HepG2 (cell line): ENCODE data around the gene CAMK4. TPM values are rescaled to one million over a fixed set of nuclear protein-coding genes. Genes with fewer than 3 reads are reported as not detected.
A peak's percentile ranks its signal among the peaks of the same experiment; 100 is the strongest.

ENCODE experiments used
- CERS6 ChIP-seq: sonication (generic); formaldehyde crosslinking; IDR thresholded peaks from 2 replicates; pipeline ENCODE4 v1.5.0; 2020; ENCODE audit warnings: missing genetic modification reagents
- ETS1 ChIP-seq: sonication (generic); formaldehyde crosslinking; IDR thresholded peaks from 2 replicates; pipeline ENCODE4 v1.4.0; 2020; ENCODE audit warnings: missing genetic modification reagents
- FLYWCH1 ChIP-seq: sonication (generic); formaldehyde crosslinking; IDR thresholded peaks from 2 replicates; pipeline ENCODE4 v1.8.1; 2023; ENCODE audit warnings: mild to moderate bottlenecking, missing genetic modification reagents
- FOXM1 ChIP-seq: sonication (generic); formaldehyde crosslinking; IDR thresholded peaks from 2 replicates; pipeline ENCODE4 v1.5.0; 2020; ENCODE audit warnings: missing genetic modification reagents
- HCFC1 ChIP-seq: fragments of 150-350 bp; IDR thresholded peaks from 2 replicates; pipeline ENCODE4 v1.6.1; 2014; ENCODE audit warnings: low read depth, low read length
- HDAC2 ChIP-seq: sonication (generic); formaldehyde crosslinking; IDR thresholded peaks from 2 replicates; pipeline ENCODE4 v1.4.0; 2020; ENCODE audit warnings: missing genetic modification reagents
- MED1 ChIP-seq: sonication (generic); formaldehyde crosslinking; IDR thresholded peaks from 2 replicates; pipeline ENCODE4 v1.4.0; 2020; ENCODE audit warnings: missing genetic modification reagents
- ONECUT2 ChIP-seq: sonication (generic); formaldehyde crosslinking; IDR thresholded peaks from 2 replicates; pipeline ENCODE4 v1.4.0; 2020; ENCODE audit warnings: missing genetic modification reagents
- RARG ChIP-seq: sonication (generic); formaldehyde crosslinking; IDR thresholded peaks from 2 replicates; pipeline ENCODE4 v1.4.0; 2020; ENCODE audit warnings: low read depth, mild to moderate bottlenecking, missing genetic modification reagents
- RCOR2 ChIP-seq: IDR thresholded peaks from 2 replicates; pipeline ENCODE4 v1.6.1; 2016; ENCODE audit warnings: missing biosample characterization, missing genetic modification reagents
- SNAPC5 ChIP-seq: sonication (generic); formaldehyde crosslinking; IDR thresholded peaks from 2 replicates; pipeline ENCODE4 v1.8.1; 2023; ENCODE audit warnings: mild to moderate bottlenecking, missing genetic modification reagents, borderline replicate concordance
- SRY ChIP-seq: sonication (generic); formaldehyde crosslinking; IDR thresholded peaks from 2 replicates; pipeline ENCODE4 v1.8.0; 2022; ENCODE audit warnings: mild to moderate bottlenecking, missing genetic modification reagents
- SUZ12 ChIP-seq: fragments of 150-350 bp; IDR thresholded peaks from 2 replicates; pipeline ENCODE4 v1.6.1; 2014; ENCODE audit warnings: low read depth, low read length
- TOPORS ChIP-seq: sonication (generic); formaldehyde crosslinking; IDR thresholded peaks from 2 replicates; pipeline ENCODE4 v1.8.0; 2023; ENCODE audit warnings: mild to moderate bottlenecking, missing genetic modification reagents
- ZBTB46 ChIP-seq: sonication (generic); formaldehyde crosslinking; IDR thresholded peaks from 2 replicates; pipeline ENCODE4 v1.4.0; 2020; ENCODE audit warnings: mild to moderate bottlenecking, missing genetic modification reagents, borderline replicate concordance
- ZBTB8A ChIP-seq: sonication (generic); formaldehyde crosslinking; IDR thresholded peaks from 2 replicates; pipeline ENCODE4 v1.4.0; 2020; ENCODE audit warnings: mild to moderate bottlenecking, low read depth, missing genetic modification reagents, borderline replicate concordance
- ZNF264 ChIP-seq: sonication (generic); formaldehyde crosslinking; IDR thresholded peaks from 2 replicates; pipeline ENCODE4 v1.4.0; 2020; ENCODE audit warnings: missing genetic modification reagents
- ZNF354B ChIP-seq: sonication (generic); formaldehyde crosslinking; IDR thresholded peaks from 2 replicates; pipeline ENCODE4 v1.8.0; 2022; ENCODE audit warnings: mild to moderate bottlenecking, missing genetic modification reagents
- ZNF382 ChIP-seq: sonication (generic); formaldehyde crosslinking; IDR thresholded peaks from 2 replicates; pipeline ENCODE4 v1.5.0; 2020; ENCODE audit warnings: missing genetic modification reagents, mild to moderate bottlenecking, borderline replicate concordance
- ZNF639 ChIP-seq: conservative IDR thresholded peaks from 2 replicates; pipeline ENCODE4 v1.6.1; 2018; ENCODE audit warnings: missing genetic modification reagents
- ZNF704 ChIP-seq: sonication (generic); formaldehyde crosslinking; IDR thresholded peaks from 2 replicates; pipeline ENCODE4 v1.8.1; 2023; ENCODE audit warnings: mild to moderate bottlenecking, inconsistent platforms, moderate library complexity, missing genetic modification reagents, borderline replicate concordance
- ZNF766 ChIP-seq: sonication (generic); formaldehyde crosslinking; IDR thresholded peaks from 2 replicates; pipeline ENCODE4 v1.5.0; 2020; ENCODE audit warnings: missing genetic modification reagents, borderline replicate concordance
- ZNF777 ChIP-seq: sonication (generic); formaldehyde crosslinking; IDR thresholded peaks from 2 replicates; pipeline ENCODE4 v1.4.0; 2020; ENCODE audit warnings: missing genetic modification reagents
- polyA plus RNA-seq, 8 experiments: library from polyadenylated mRNA; depleted of rRNA in 3 of 8; stranded (reverse) in 7 of 8; unstranded in 1 of 8; fragments of >200 nt; fragmentation: Illumina TruSeq in 4 of 8; extraction: Trizol in 4 of 8; gene quantifications; 2 replicates each; pipeline versions ENCODE4 v1.2.1 to v1.2.3, GENCODE V29; 2011 to 2016; ENCODE audit warnings: low read depth in 4 of 8, missing spikeins in 1 of 8, mixed read lengths in 1 of 8; ENCODE audit not compliant: insufficient read depth in 1 of 8
- total RNA-seq, 5 experiments: library from RNA; depleted of rRNA; stranded (reverse); fragments of >200 nt; fragmentation: Illumina TruSeq; extraction: Trizol; gene quantifications; 2 replicates each; pipeline ENCODE4 v1.2.3, GENCODE V29; 2016; ENCODE audit warnings: low read depth in 1 of 5

The CAMK4 gene
- total and polyA plus RNA-seq, 2 of the 13 experiments (the other 11 are each of a cell fraction or from before 2014, with no cell fraction given), result not detected

GRCh38 chr5:111512375-111513130 lies 288.4 kb downstream of the CAMK4 start, which contains the start of gene STARD4 (continued):
- no peak for TF ChIP-seq FLYWCH1 (CRISPR knock-in tag)
- 0 out of 2 replicates have a peak, but pooled peaks have one; percentile 85 for TF ChIP-seq ZNF354B (CRISPR knock-in tag)
- 0 out of 2 replicates have a peak, but pooled peaks have one; percentile 26 for TF ChIP-seq SNAPC5 (CRISPR knock-in tag)
- no peak for TF ChIP-seq HCFC1
- TF ChIP-seq ZNF704 (CRISPR knock-in tag), result no peak
- 0 out of 2 replicates have a peak, but pooled peaks have one; percentile 42 for TF ChIP-seq ETS1 (CRISPR knock-in tag)
- TF ChIP-seq ZNF639 (CRISPR knock-in tag), result no peak; the same call in 1 of the 2 replicates
- no peak for TF ChIP-seq SUZ12
- TF ChIP-seq TOPORS, result 0 out of 2 replicates have a peak, but pooled peaks have one; percentile 9
- TF ChIP-seq ZNF264 (CRISPR knock-in tag), result peak; percentile 86
- TF ChIP-seq RCOR2 (CRISPR knock-in tag), result no peak
- TF ChIP-seq ONECUT2, result peak; percentile 20; the same call in 1 of the 2 replicates
- no peak for TF ChIP-seq FOXM1
- no peak for TF ChIP-seq CERS6 (CRISPR knock-in tag)
- TF ChIP-seq MED1 (CRISPR knock-in tag), result peak; percentile 90
- no peak for TF ChIP-seq RARG (CRISPR knock-in tag)
- no peak for TF ChIP-seq ZBTB46 (CRISPR knock-in tag)
- 0 out of 2 replicates have a peak, but pooled peaks have one; percentile 47 for TF ChIP-seq ZNF777 (CRISPR knock-in tag)
- TF ChIP-seq ZNF382 (CRISPR knock-in tag), result no peak
- peak; percentile 86; the same call in 1 of the 2 replicates for TF ChIP-seq ZNF766 (CRISPR knock-in tag)
- TF ChIP-seq SRY (CRISPR knock-in tag), result no peak
- peak; percentile 28; the same call in 1 of the 2 replicates for TF ChIP-seq HDAC2 (CRISPR knock-in tag)
- no peak for TF ChIP-seq ZBTB8A (CRISPR knock-in tag)
